Measurements from ENCODE around the gene TMEM109.

Gene TMEM109

DNA sequence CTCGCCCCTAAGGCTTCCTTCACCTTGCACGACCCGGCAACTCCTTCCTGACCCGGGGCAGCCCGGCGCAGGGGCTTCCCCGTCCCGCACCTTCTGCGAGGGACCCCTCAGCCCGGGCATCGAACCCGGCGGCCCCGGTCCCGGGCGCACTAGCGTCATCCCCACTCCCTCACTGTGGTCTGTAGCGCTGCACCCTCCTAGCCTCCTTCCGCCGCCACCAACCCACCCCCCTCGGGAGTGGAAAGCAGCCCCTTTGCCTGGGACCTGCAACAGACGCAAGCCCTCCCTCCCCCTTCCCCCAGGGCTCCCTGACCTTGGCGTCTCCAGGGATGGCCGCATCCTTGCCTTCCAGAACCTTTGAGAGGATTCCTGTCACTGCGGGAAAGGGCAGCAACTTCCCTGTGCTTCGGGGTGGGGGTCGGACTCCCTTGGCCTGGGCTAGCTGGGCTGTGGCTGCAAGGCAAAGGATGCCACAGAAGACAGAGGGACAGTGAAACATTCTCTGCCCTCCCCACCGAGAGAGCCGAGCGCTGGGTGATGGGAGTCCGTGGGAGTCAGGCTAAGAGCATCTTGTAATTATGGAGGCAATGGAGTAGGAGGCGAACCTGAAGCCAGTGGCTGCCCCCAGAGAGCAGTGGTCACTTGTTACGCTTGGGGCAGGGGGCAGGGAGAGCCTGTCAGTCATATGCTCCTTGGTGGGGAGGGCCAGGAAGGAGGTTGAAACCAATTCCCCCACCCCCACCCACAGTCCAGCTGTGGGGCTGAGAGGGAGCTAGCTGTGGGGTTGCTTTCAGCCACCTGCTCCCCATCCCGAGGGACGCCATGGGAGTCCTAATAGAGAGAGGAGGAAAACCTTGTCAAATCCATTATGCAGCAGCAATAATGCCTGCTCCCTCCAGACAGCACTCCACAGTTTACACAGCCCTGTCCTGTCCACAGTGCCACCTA is 11.2 kb downstream of the TMEM109 start:
- ATAC-seq (ENCODE audit: low read depth) (peak; percentile 4; the same call in 2 of the 3 replicates), DNase-seq (ENCODE audit: low spot score) (no peak)
- Histone ChIP-seq H3K27me3 (ENCODE audit: insufficient read depth, poor library complexity, severe bottlenecking) (no peaks in the 10 kb centered on the region), H3K4me3 (ENCODE audit: severe bottlenecking) (peak overlapping the region; percentile 54), H3K27ac (ENCODE audit: poor library complexity, severe bottlenecking) (peak overlapping the region; percentile 19), H3K4me1 (ENCODE audit: insufficient read depth, poor library complexity, severe bottlenecking) (peaks cover 3% of the 10 kb centered on the region), H3K36me3 (ENCODE audit: low read depth) (peaks cover 13% of the 10 kb centered on the region), H3K9me3 (ENCODE audit: severe bottlenecking) (no peaks in the 10 kb centered on the region)
- TF ChIP-seq CTCF (IDR thresholded peaks at IDR 0.05; ENCODE audit: poor library complexity, severe bottlenecking) = no peak

- no peak overlapping the region for H3K4me3 ChIP-seq (ENCODE audit: severe bottlenecking)
These were observed 11.9 kb downstream of the TMEM109 start for GRCh38 chr11:60925868-60926267.

DNA sequence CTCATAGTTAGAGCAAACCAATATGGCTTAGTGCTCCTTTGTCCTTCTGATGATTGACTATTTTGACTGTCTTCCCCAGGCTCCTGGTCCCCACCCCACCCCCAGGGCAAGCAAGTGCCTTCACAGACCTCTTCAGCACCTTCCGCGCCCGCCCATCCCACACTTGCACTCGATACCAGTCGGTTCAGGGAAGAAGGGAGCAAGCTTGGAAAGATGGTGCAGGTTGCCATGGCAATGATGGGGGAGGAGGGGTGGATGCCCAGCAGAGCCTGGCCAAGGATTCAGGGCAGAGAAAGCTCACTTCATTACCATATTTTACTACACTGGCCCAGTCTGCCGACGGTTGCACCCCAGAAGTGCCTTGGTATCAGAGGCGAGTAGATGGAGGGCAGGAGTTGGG is 12.5 kb downstream of the TMEM109 start:
- Histone ChIP-seq H3K4me3 (ENCODE audit: severe bottlenecking) (no peak overlapping the region), H3K4me1 (ENCODE audit: insufficient read depth, poor library complexity, severe bottlenecking) (peaks cover 3% of the 10 kb centered on the region), H3K9me3 (ENCODE audit: severe bottlenecking) (no peaks in the 10 kb centered on the region), H3K36me3 (ENCODE audit: low read depth) (peaks cover 2% of the 10 kb centered on the region; the same call in 1 of the 2 replicates), H3K27ac (ENCODE audit: poor library complexity, severe bottlenecking) (no peak overlapping the region), H3K27me3 (ENCODE audit: insufficient read depth, poor library complexity, severe bottlenecking) (no peaks in the 10 kb centered on the region)
- DNase-seq (ENCODE audit: low spot score) (no peak), ATAC-seq (ENCODE audit: low read depth) (no peak)
- TF ChIP-seq CTCF (IDR thresholded peaks at IDR 0.05; ENCODE audit: poor library complexity, severe bottlenecking) = no peak

More at GRCh38 chr11:60925868-60926267, 11.9 kb downstream of the TMEM109 start:
- ATAC-seq (ENCODE audit: low read depth) (peak; percentile 51), DNase-seq (ENCODE audit: low spot score) (no peak)
- peaks cover 3% of the 10 kb centered on the region for H3K4me1 ChIP-seq (ENCODE audit: insufficient read depth, poor library complexity, severe bottlenecking)
- no peak for TF ChIP-seq CTCF (IDR thresholded peaks at IDR 0.05; ENCODE audit: poor library complexity, severe bottlenecking)
- peaks cover 6% of the 10 kb centered on the region for H3K36me3 ChIP-seq (ENCODE audit: low read depth)
- H3K27ac ChIP-seq (ENCODE audit: poor library complexity, severe bottlenecking) = peak overlapping the region; percentile 19
- no peaks in the 10 kb centered on the region for H3K27me3 ChIP-seq (ENCODE audit: insufficient read depth, poor library complexity, severe bottlenecking)
- H3K9me3 ChIP-seq (ENCODE audit: severe bottlenecking) = no peaks in the 10 kb centered on the region

DNA sequence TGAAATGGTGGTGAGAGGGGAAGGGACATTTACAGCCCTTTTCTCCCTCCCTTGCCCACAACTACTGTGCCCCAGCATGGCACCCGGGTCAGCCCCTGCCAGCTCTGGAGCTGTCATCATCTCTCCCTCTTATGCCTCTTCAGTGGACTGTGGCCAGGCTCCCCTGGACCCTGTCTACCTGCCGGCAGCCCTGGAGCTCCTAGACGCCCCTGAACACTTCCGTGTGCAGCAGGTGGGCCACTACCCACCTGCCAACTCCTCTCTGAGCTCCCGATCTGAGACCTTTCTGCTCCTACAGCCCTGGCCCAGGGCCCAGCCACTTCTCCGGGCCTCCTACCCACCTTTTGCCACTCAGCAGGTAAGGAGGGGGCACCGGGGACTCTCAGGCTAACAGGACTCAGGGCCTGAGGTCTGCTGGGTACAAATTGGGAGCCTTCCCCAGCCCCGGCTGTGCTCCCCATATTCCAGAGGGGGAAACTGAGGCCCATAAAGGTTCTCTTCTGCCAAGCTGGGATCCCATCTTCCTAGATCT is 13.2 kb downstream of the TMEM109 start:
- no peaks in the 10 kb centered on the region for H3K27me3 ChIP-seq (ENCODE audit: insufficient read depth, poor library complexity, severe bottlenecking)
- no peak overlapping the region for H3K27ac ChIP-seq (ENCODE audit: poor library complexity, severe bottlenecking)
- peaks cover 7% of the 10 kb centered on the region for H3K36me3 ChIP-seq (ENCODE audit: low read depth)
- ATAC-seq (ENCODE audit: low read depth) (no peak), DNase-seq (ENCODE audit: low spot score) (no peak)
- no peak overlapping the region for H3K4me3 ChIP-seq (ENCODE audit: severe bottlenecking)
- no peaks in the 10 kb centered on the region for H3K9me3 ChIP-seq (ENCODE audit: severe bottlenecking)
- no peak for TF ChIP-seq CTCF (IDR thresholded peaks at IDR 0.05; ENCODE audit: poor library complexity, severe bottlenecking)
- H3K4me1 ChIP-seq (ENCODE audit: insufficient read depth, poor library complexity, severe bottlenecking) = peaks cover 3% of the 10 kb centered on the region
